Neural progenitor cell (in vitro differentiated cells): Measurements from ENCODE around the gene FMO2.

Experiments used
- CTCF ChIP-seq: fragments of 200-600 bp; sonication (generic); IDR thresholded peaks from 2 replicates; pipeline ENCODE4 v1.5.1; 2017; ENCODE audit warnings: antibody characterized with exemption, mild to moderate bottlenecking
- EZH2 ChIP-seq: fragments of 200-600 bp; sonication (generic); IDR thresholded peaks from 2 replicates; pipeline ENCODE4 v1.6.1; 2017; ENCODE audit warnings: antibody characterized with exemption, mild to moderate bottlenecking, moderate library complexity

- TF ChIP-seq EZH2 (no peak), CTCF (no peak)
Measured at GRCh38 chr1:171161431-171161830, 23.7 kb upstream of the FMO2 start.
